Naive B cell (primary cell): ENCODE data around the gene DCP1B. TPM values are rescaled to one million over a fixed set of nuclear protein-coding genes. Genes with fewer than 3 reads are reported as not detected.

Experiments used
- ATAC-seq, 2 donors: fragments of 150-1000 bp; cut with Tn5 transposase; 2 replicates each; pipeline ENCODE4 v1.10.0; 2021; ENCODE audit warnings: low read depth in 2 of 2, mild to moderate bottlenecking in 2 of 2, moderate library complexity in 2 of 2
- DNase-seq: peaks from one replicate; pipeline ENCODE4 v3.0.0; 2022
- H3K27ac Mint-ChIP-seq, 6 donors: one replicate each; pipeline ENCODE4 v1.8.0; 2020 to 2022; ENCODE audit warnings: mild to moderate bottlenecking in 6 of 6, mixed read lengths in 6 of 6, moderate library complexity in 5 of 6, inconsistent platforms in 2 of 6
- H3K27me3 Mint-ChIP-seq, 3 donors: one replicate each; pipeline ENCODE4 v1.8.0; 2021 to 2022; ENCODE audit warnings: mixed read lengths in 3 of 3, mild to moderate bottlenecking in 1 of 3
- H3K36me3 Mint-ChIP-seq, 2 donors: one replicate each; pipeline ENCODE4 v1.8.0; 2020 to 2022; ENCODE audit warnings: mixed read lengths in 2 of 2, inconsistent platforms in 1 of 2, mild to moderate bottlenecking in 1 of 2
- H3K4me1 Mint-ChIP-seq, 3 donors: one replicate each; pipeline ENCODE4 v1.8.0; 2020 to 2022; ENCODE audit warnings: mixed read lengths in 3 of 3, inconsistent platforms in 1 of 3, mild to moderate bottlenecking in 1 of 3, moderate library complexity in 1 of 3
- H3K4me3 Mint-ChIP-seq, 8 donors: one replicate each; pipeline ENCODE4 v1.8.0; 2020 to 2022; ENCODE audit warnings: mild to moderate bottlenecking in 8 of 8, mixed read lengths in 8 of 8, moderate library complexity in 8 of 8, inconsistent platforms in 2 of 8
- H3K9me3 Mint-ChIP-seq, 7 donors: one replicate each; pipeline ENCODE4 v1.8.0; 2020 to 2022; ENCODE audit warnings: mixed read lengths in 7 of 7, mild to moderate bottlenecking in 5 of 7, inconsistent platforms in 2 of 7, moderate library complexity in 1 of 7
- polyA plus RNA-seq, 6 donors: library from polyadenylated mRNA; unstranded; fragments of 300-500 nt; fragmentation: Illumina TruSeq; gene quantifications; one replicate each; pipeline ENCODE4 v1.2.3, GENCODE V29; 2021; ENCODE audit warnings: low read depth in 6 of 6

DCP1B gene
- polyA plus RNA-seq, 6 donors from 2014 or later: 8.5 to 18.6 (median 15.8) TPM

GRCh38 chr12:1896964-1897363, 107.3 kb downstream of the DCP1B start:
- H3K27ac Mint-ChIP-seq: no peak overlapping the region
- peaks cover 8 to 16% of the 10 kb centered on the region in 2 donors for H3K36me3 Mint-ChIP-seq
- peaks cover 5 to 41% (median 16%) of the 10 kb centered on the region in 7 donors for H3K9me3 Mint-ChIP-seq
- H3K4me3 Mint-ChIP-seq: no peak overlapping the region
- ATAC-seq (no peak), DNase-seq (no peak)
- peaks cover 0 to 28% (median 0%) of the 10 kb centered on the region in 3 donors for H3K27me3 Mint-ChIP-seq
- H3K4me1 Mint-ChIP-seq: no peaks in the 10 kb centered on the region

Other genes with a start within 250 kb of the DCP1B start
- not detected for gene LRTM2, start 183.9 kb downstream of the DCP1B start, polyA plus RNA-seq
- 1 to 10 TPM in 5 of 6 donors, under 1 TPM in 1; 0.46 to 3.6 (median 2.7) TPM for gene CACNA2D4, start 85.8 kb downstream of the DCP1B start, polyA plus RNA-seq
- under 1 TPM in 5 of 6 donors, not detected in 1; 0.03 to 0.09 (median 0.06) TPM for gene CACNA1C, start 48.5 kb upstream of the DCP1B start, polyA plus RNA-seq